NAMALWA (cell line): ENCODE data around the gene PLBD2.

ENCODE experiments used
- DNase-seq: peaks from one replicate; pipeline ENCODE4 v3.0.0-alpha.2; 2015; ENCODE audit warnings: low spot score

Gene PLBD2

GRCh38 chr12:113420996-113421595, 62.7 kb downstream of the PLBD2 start:
- no peak for DNase-seq

GRCh38 chr12:113422030-113422885, 63.9 kb downstream of the PLBD2 start, which contains the start of gene SDSL:
Gene SDSL, plus strand, starts transcription at chr12:113422380. Its CDS starts 5,603 bp downstream, at chr12:113427983.
- DNase-seq = peak; percentile 79

DNA sequence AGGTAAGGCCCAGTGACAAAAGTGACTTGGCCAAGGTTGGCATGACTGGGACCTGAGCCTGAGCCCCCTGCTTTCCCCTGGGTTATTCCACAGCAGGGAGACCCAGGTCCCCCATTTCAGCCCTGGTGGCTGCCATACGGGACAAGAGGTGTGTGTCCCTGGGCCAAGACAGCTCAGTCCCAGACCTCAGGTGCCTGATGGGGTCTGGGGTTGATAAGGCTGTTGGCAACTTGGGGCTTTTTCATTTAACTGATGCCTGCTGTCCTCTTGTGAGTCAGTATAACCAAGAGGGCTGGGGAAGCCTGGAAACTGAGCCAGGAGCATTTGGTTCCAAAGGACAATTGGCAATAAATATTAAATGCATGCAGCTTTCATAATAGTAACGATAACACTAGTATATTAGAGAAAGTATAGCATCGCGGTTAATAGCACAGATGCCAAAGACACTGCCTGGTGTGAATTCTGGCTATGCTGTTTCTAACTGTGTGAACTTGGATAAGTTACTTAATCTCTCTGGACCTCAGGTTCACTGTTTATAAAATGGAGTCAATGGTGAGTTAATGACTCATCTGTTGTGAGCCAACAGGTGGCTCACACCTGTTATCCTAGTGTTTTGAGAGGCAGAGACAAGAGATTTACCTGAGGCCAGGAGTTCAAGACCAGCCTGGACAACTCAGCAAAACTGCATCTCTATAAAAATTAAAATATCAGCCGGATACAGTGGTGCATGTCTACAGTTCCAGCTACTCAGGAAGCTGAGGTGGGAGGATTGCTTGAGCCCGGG, 64.7 kb downstream of the PLBD2 start:
- no peak for DNase-seq

DNA sequence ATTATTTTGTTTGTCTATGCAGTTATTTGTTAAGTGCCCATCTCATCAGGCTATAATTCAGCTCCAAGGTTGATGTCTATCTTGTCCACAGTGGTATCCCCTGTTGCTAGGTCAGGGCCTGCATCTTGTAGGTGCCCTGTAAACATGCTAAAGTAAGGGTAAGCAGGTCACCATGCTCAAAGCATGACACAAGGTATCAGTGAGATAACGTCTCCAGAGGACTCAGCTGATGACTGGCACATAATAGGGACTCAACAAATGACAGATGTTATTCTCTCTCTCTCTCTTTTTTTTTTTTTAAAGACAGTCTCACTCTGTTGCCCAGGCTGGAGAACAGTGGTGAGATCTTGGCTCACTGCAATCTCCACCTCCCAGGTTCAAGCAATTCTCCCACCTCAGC, 66.1 kb downstream of the PLBD2 start:
- no peak for DNase-seq

DNA sequence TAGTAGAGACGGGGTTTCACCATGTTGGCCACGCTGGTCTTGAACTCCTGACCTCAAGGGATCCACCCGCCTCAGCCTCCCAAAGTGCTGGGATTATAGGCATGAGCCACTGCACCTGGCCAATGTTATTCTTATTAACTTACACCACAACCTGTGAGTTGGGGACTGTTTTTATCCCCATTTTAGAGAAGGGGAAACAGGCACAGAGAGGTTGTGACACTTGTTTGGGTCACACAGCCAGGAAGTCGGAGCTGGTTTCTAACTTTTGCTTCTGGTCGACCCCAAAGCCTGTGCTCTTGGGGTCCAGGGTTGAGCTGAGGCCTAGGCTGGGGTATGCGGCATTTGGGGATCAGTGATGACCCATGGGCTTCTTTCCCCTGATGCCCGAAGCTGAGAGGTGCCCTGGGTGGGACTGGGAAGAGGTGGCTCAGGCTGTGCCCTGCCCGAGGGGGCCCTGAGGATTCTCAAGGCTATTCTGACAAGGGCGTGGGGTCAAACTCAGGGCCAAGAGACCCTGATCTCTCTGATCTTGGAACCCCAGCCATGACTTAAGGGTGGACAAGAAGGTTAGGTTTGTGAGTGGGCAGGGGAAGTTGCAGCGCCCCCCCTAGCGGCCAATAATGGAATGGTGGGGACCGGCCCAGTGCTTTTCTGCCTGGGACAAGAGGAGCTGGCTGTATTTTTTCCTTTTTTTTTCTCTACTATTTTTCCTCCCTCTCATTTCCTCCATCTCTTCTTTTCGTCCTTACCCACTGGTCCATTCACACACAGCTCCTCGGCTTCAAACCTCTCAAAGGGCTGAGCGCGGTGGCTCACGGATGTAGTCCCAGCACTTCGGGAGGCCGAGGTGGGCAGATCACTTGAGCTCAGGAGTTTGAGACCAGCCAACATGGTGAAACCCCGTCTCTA, 66.8 kb downstream of the PLBD2 start:
- peak; percentile 65 for DNase-seq

- peak; percentile 60 for DNase-seq
These were observed 67.6 kb downstream of the PLBD2 start for GRCh38 chr12:113425960-113426453.

- DNase-seq = no peak
These were observed 69.5 kb downstream of the PLBD2 start for GRCh38 chr12:113427882-113428281.

- no peak for DNase-seq
These were observed 70.1 kb downstream of the PLBD2 start for GRCh38 chr12:113428482-113428881.

DNA sequence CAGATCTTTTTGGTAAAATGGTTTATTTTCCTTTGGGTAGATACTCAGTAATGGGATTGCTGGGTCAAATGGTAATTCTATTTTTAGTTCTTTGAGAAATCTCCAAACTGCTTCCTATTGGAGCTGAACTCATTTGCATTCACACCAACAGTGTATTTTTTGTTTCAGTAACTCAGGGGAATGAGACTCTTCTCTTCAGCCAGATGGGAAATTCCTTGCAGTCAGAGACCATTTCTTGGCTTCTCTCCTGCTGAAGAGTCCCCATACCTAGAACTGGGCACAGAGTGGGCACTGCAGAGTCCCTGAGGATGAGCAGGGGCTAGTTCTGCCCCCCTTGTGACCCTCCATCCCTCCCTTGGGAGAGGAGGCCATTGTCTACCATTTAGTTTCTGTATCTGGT, 74.6 kb downstream of the PLBD2 start:
- DNase-seq = no peak

DNA sequence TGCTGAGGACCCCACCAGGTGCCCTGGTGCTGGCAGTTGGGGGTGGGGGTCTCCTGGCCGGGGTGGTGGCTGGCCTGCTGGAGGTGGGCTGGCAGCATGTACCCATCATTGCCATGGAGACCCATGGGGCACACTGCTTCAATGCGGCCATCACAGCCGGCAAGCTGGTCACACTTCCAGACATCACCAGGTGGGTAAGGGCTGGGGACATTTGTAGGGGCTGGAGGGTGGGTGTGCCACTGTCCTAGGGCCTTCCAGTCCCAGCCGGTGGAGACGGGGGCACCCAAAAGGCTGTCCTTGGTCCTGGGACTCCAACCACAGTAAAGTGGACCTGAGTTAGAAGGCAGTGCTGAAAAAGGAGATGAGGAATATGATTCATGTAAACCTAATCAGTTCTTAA, 77.0 kb downstream of the PLBD2 start:
- DNase-seq = no peak

- no peak for DNase-seq
These were observed 78.2 kb downstream of the PLBD2 start for GRCh38 chr12:113436586-113436985.

GRCh38 chr12:113436993-113437728, 78.8 kb downstream of the PLBD2 start:
- no peak for DNase-seq

GRCh38 chr12:113437729-113438100, 79.3 kb downstream of the PLBD2 start:
- no peak for DNase-seq

DNA sequence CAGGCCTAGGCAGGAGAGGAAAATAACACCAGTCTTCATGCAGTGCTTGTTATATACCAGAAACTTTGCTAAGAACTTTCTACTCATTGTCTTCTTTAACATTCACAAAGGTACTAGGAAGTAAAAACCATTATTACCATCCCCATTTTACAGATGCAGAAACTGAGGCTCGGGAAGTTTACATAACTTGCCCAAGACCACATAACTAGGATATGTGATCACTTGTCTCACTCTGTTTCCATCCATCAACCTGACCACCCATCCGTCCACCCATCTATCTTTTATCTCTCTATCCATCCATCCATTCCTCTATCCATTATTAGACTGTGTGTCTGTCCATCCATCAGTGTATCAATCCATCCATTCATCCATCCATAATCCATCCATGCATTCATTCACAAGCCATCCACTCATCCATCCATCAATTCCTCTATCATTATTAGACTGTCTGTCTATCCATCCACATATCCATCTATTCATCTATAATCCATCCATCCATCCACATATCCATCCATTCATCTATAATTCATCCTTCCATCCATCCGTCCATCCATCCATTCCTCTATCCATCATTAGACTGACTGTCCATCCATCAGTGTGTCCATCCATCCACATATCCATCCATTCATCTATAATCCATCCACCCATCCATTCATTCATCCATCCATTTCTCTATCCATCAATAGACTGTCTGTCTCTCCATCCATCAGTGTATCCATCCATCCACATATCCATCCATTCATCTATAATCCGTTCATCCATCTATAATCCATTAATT, 80.3 kb downstream of the PLBD2 start:
- no peak for DNase-seq

DNA sequence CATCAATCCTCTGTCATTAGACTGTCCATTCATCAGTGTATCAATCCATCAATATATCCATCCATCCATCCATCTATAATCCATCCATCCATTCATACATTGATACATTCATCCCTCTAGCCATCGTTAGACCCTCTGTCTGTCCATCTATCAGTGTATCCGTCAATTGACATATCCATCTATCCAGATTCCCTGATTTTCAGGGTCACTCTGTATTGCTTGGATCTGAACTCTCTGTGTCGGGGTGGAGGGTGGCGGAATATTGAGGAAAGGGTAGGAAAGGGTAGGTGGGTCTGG, 80.9 kb downstream of the PLBD2 start:
- DNase-seq = no peak

DNA sequence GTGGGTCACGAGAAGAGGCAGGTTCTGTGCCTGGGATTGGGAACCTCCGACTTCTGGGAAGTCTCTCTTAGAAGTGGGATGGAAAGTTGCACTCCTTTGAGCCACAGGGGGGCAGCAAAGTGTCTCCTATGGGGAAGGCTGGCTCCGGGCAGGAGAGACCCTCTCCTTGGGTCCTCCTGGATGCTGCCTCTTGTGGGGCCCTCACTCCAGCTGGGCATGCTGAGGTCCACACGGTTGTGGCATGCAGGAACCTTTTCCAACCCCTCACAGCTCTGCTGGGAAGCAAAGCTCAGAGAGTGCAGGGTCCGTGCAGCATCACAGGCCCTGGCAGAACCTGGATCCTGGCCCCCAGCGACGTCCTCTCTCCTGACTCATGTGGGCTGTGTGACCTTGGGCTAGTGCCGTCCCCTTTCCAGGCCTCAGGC, 81.2 kb downstream of the PLBD2 start:
- peak; percentile 35 for DNase-seq

GRCh38 chr12:113440336-113440735, 81.9 kb downstream of the PLBD2 start:
- DNase-seq = no peak
